H9 (cell line): Measurements from ENCODE around the gene C1QTNF1. TPM values are rescaled to one million over a fixed set of nuclear protein-coding genes. Genes with fewer than 3 reads are reported as not detected.
A peak's percentile ranks its signal among the peaks of the same experiment; 100 is the strongest.

ENCODE experiments used
- DNase-seq: peaks from one replicate; pipeline ENCODE4 v3.0.0-alpha.2; 2017
- H2AFZ ChIP-seq: one replicate; pipeline ENCODE4 v1.6.1; 2013; ENCODE audit warnings: mild to moderate bottlenecking, low read length, control low read depth, moderate library complexity
- H2AK5ac ChIP-seq: 2 replicates; pipeline ENCODE4 v1.6.1; 2013; ENCODE audit warnings: low read length, control low read depth, mixed read lengths; ENCODE audit not compliant: insufficient read length
- H2BK120ac ChIP-seq: one replicate; pipeline ENCODE4 v1.6.1; 2013; ENCODE audit warnings: low read depth, mild to moderate bottlenecking, low read length, control low read depth, inconsistent platforms; ENCODE audit not compliant: poor library complexity, severe bottlenecking
- H2BK12ac ChIP-seq: 2 replicates; pipeline ENCODE4 v1.6.1; 2013; ENCODE audit warnings: low read length, control low read depth, mixed read lengths, low read depth; ENCODE audit not compliant: insufficient read length
- H2BK15ac ChIP-seq: 2 replicates; pipeline ENCODE4 v1.6.1; 2013; ENCODE audit warnings: low read depth, low read length, control low read depth
- H2BK20ac ChIP-seq: one replicate; pipeline ENCODE4 v1.6.1; 2013; ENCODE audit warnings: low read depth, mild to moderate bottlenecking, low read length, control low read depth, inconsistent platforms; ENCODE audit not compliant: poor library complexity, severe bottlenecking
- H2BK5ac ChIP-seq: 2 replicates; pipeline ENCODE4 v1.6.1; 2013; ENCODE audit warnings: low read length, control low read depth, mixed read lengths; ENCODE audit not compliant: insufficient read length
- H3K14ac ChIP-seq: 2 replicates; pipeline ENCODE4 v1.6.1; 2013; ENCODE audit warnings: low read length, control low read depth; ENCODE audit not compliant: insufficient read depth
- H3K18ac ChIP-seq: 2 replicates; pipeline ENCODE4 v1.6.1; 2013; ENCODE audit warnings: low read depth, mild to moderate bottlenecking, mixed read lengths, low read length, control low read depth; ENCODE audit not compliant: insufficient read length
- H3K23ac ChIP-seq: 2 replicates; pipeline ENCODE4 v1.6.1; 2013; ENCODE audit warnings: low read length, control low read depth, mixed read lengths, low read depth; ENCODE audit not compliant: insufficient read length
- H3K23me2 ChIP-seq: 2 replicates; pipeline ENCODE4 v1.6.1; 2013; ENCODE audit warnings: low read depth, mild to moderate bottlenecking, mixed read lengths, low read length, control low read depth; ENCODE audit not compliant: insufficient read length, poor library complexity, severe bottlenecking
- H3K27ac ChIP-seq: 2 replicates; pipeline ENCODE4 v1.5.1; 2013; ENCODE audit warnings: low read length, control low read depth, mixed read lengths, low read depth; ENCODE audit not compliant: insufficient read length
- H3K27me3 ChIP-seq: 2 replicates; pipeline ENCODE4 v1.6.1; 2013; ENCODE audit warnings: low read length, control low read depth, inconsistent platforms; ENCODE audit not compliant: insufficient read depth
- H3K4ac ChIP-seq: 2 replicates; pipeline ENCODE4 v1.6.1; 2013; ENCODE audit warnings: low read depth, mild to moderate bottlenecking, control low read depth, inconsistent platforms, low read length, moderate library complexity
- H3K4me1 ChIP-seq: 2 replicates; pipeline ENCODE4 v1.6.1; 2013; ENCODE audit warnings: low read length, control low read depth, inconsistent platforms; ENCODE audit not compliant: insufficient read depth
- H3K4me2 ChIP-seq: 2 replicates; pipeline ENCODE4 v1.6.1; 2013; ENCODE audit warnings: low read length, control low read depth, mixed read lengths; ENCODE audit not compliant: insufficient read length, insufficient read depth
- H3K56ac ChIP-seq: 2 replicates; pipeline ENCODE4 v1.6.1; 2013; ENCODE audit warnings: low read depth, mild to moderate bottlenecking, mixed read lengths, low read length, control low read depth; ENCODE audit not compliant: insufficient read length
- H3K79me1 ChIP-seq: 2 replicates; pipeline ENCODE4 v1.6.1; 2013; ENCODE audit warnings: low read depth, mild to moderate bottlenecking, moderate library complexity, low read length, control low read depth, inconsistent platforms; ENCODE audit not compliant: insufficient read depth, poor library complexity, severe bottlenecking
- H3K79me2 ChIP-seq: 2 replicates; pipeline ENCODE4 v1.6.1; 2013; ENCODE audit warnings: low read length, control low read depth, inconsistent platforms; ENCODE audit not compliant: insufficient read depth
- H3K9ac ChIP-seq: 2 replicates; pipeline ENCODE4 v1.6.1; 2013; ENCODE audit warnings: low read length, control low read depth, mixed read lengths; ENCODE audit not compliant: insufficient read length; ENCODE audit errors: extremely low read depth
- H3K9me3 ChIP-seq: one replicate; pipeline ENCODE4 v1.6.1; 2013; ENCODE audit warnings: low read depth, low read length, inconsistent platforms; ENCODE audit not compliant: control insufficient read depth
- H3T11ph ChIP-seq: one replicate; pipeline ENCODE4 v1.6.1; 2013; ENCODE audit warnings: mild to moderate bottlenecking, low read length, control low read depth, inconsistent platforms
- H4K20me1 ChIP-seq: one replicate; pipeline ENCODE4 v1.6.1; 2013; ENCODE audit not compliant: control insufficient read depth, insufficient read length, insufficient read depth
- H4K5ac ChIP-seq: 2 replicates; pipeline ENCODE4 v1.6.1; 2013; ENCODE audit warnings: low read depth, mild to moderate bottlenecking, mixed read lengths, low read length, control low read depth; ENCODE audit not compliant: insufficient read length
- H4K8ac ChIP-seq: replicated peaks from 2 replicates; pipeline ENCODE4 v1.6.1; 2013; ENCODE audit warnings: low read length, control low read depth, mixed read lengths, low read depth; ENCODE audit not compliant: insufficient read length
- H4K91ac ChIP-seq: 2 replicates; pipeline ENCODE4 v1.6.1; 2013; ENCODE audit warnings: low read depth, mild to moderate bottlenecking, moderate library complexity, mixed read lengths, low read length, control low read depth; ENCODE audit not compliant: insufficient read length
- H3K27ac Mint-ChIP-seq, 3 experiments: 2 replicates in 2 of 3; 3 replicates in 1 of 3; pipeline ENCODE4 v1.8.0; 2020 to 2021; ENCODE audit warnings: mixed read lengths in 3 of 3, mild to moderate bottlenecking in 1 of 3, moderate library complexity in 1 of 3
- H3K27me3 Mint-ChIP-seq: 2 replicates; pipeline ENCODE4 v1.8.0; 2021; ENCODE audit warnings: low read depth, mild to moderate bottlenecking, moderate library complexity, mixed read lengths
- H3K36me3 Mint-ChIP-seq, 3 experiments: 2 replicates in 2 of 3; 3 replicates in 1 of 3; pipeline ENCODE4 v1.8.0; 2020 to 2021; ENCODE audit warnings: low read depth in 3 of 3, mixed read lengths in 3 of 3; ENCODE audit not compliant: insufficient read depth in 1 of 3
- H3K4me1 Mint-ChIP-seq, 2 experiments: 2 replicates each; pipeline ENCODE4 v1.8.0; 2020; ENCODE audit warnings: mixed read lengths in 2 of 2
- H3K4me3 Mint-ChIP-seq, 2 experiments: 2 replicates in 1 of 2; 3 replicates in 1 of 2; pipeline ENCODE4 v1.8.0; 2020 to 2021; ENCODE audit warnings: mild to moderate bottlenecking in 2 of 2, mixed read lengths in 2 of 2, moderate library complexity in 1 of 2
- H3K9me3 Mint-ChIP-seq, 2 experiments: 2 replicates in 1 of 2; 3 replicates in 1 of 2; pipeline ENCODE4 v1.8.0; 2020; ENCODE audit warnings: mild to moderate bottlenecking in 2 of 2, mixed read lengths in 2 of 2, moderate library complexity in 1 of 2
- WGBS: extraction: QIAGEN DNeasy Blood & Tissue Kit; methylation state at CpG from one replicate; pipeline ENCODE4 v1.1.7; 2013; ENCODE audit warnings: missing lambda C conversion rate, low lambda C conversion rate, mixed read lengths; ENCODE audit not compliant: insufficient read length; ENCODE audit errors: extremely low coverage; 5-methylcytosine and 5-hydroxymethylcytosine counted together
- total RNA-seq: library from RNA; stranded (reverse); gene quantifications from 2 replicates; pipeline ENCODE4 v1.2.1, GENCODE V29; 2021
- TF ChIP-seq, protein P1 (sequence below): fragments of 200-600 bp; sonication (generic); conservative IDR thresholded peaks from 3 replicates; pipeline ENCODE4 v1.8.0; 2021; ENCODE audit warnings: antibody characterized with exemption, mild to moderate bottlenecking

The C1QTNF1 gene
- total RNA-seq, 1 experiment from 2014 or later, result 0.96 TPM

DNA sequence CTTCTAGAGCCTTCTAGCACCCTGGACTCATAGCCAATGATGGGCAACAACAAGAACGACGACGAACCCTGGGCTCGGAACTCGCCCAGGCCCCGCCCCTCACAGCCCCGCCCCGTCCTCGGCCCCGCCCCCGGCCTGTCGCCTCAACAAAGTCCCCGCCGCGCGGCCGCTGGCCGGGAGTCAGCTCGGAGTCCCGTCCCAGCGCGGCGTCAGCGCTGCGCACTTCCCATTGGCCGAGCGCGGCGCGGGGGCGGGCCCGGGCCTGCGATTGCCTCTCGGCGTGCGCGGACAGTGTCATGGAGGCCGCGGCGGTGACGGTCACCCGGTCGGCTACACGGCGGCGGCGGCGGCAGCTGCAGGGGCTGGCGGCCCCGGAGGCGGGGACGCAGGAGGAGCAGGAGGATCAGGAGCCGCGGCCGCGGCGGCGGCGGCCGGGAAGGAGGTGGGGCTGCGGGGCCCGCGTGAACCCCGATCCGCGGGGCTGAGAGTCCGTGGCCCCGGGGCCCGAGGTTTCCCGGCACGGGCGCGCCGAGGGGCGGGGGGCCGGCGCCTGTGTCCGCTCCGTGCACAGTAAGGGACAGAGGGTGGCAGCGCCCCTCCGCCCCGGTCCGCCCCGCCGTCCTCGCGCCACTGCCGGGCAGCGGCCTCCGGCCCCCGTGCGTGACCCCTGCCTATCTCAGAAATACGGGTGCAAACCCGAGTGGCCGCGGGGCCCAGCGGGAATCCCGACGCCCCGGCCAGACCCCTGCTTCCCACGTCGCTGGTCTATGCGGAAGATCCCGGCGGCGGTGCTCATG is 50.9 kb downstream of the C1QTNF1 start, which contains the start of gene ENGASE:
Gene ENGASE, plus strand, starts transcription at position 176 of the 797 bp plus-strand sequence. Its CDS starts 121 bp downstream, at position 297.
- Mint-ChIP-seq H3K4me3 (peak within 1 kb of the TSS; percentile 77 to 88), H3K27ac (no peak within 1 kb of the TSS), H3K4me1 (peaks cover 8% of the 10 kb centered on the region in 2 experiments), H3K36me3 (peaks cover 0 to 18% (median 15%) of the 10 kb centered on the region in 3 experiments; a peak in 6 of 7 replicates), H3K9me3 (no peaks in the 10 kb centered on the region), H3K27me3 (peaks cover 33% of the 10 kb centered on the region)
- no peak within 1 kb of the TSS for H2BK20ac ChIP-seq
- H2AFZ ChIP-seq, result no peak within 1 kb of the TSS
- no peaks in the 10 kb centered on the region for H3K79me2 ChIP-seq
- no peak within 1 kb of the TSS for H3K27ac ChIP-seq
- TF ChIP-seq, protein P1, sequence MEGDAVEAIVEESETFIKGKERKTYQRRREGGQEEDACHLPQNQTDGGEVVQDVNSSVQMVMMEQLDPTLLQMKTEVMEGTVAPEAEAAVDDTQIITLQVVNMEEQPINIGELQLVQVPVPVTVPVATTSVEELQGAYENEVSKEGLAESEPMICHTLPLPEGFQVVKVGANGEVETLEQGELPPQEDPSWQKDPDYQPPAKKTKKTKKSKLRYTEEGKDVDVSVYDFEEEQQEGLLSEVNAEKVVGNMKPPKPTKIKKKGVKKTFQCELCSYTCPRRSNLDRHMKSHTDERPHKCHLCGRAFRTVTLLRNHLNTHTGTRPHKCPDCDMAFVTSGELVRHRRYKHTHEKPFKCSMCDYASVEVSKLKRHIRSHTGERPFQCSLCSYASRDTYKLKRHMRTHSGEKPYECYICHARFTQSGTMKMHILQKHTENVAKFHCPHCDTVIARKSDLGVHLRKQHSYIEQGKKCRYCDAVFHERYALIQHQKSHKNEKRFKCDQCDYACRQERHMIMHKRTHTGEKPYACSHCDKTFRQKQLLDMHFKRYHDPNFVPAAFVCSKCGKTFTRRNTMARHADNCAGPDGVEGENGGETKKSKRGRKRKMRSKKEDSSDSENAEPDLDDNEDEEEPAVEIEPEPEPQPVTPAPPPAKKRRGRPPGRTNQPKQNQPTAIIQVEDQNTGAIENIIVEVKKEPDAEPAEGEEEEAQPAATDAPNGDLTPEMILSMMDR, result no peak
- H4K91ac ChIP-seq, result no peak within 1 kb of the TSS
- H2BK120ac ChIP-seq, result no peak within 1 kb of the TSS
- H3K23ac ChIP-seq, result no peak within 1 kb of the TSS
- no peak within 1 kb of the TSS for H3K18ac ChIP-seq
- H3T11ph ChIP-seq, result no peak within 1 kb of the TSS
- H4K8ac ChIP-seq, result no peak within 1 kb of the TSS
- H3K9ac ChIP-seq, result no peak within 1 kb of the TSS
- H3K56ac ChIP-seq, result no peak within 1 kb of the TSS
- peak; percentile 98 for DNase-seq
- no peak within 1 kb of the TSS for H2BK5ac ChIP-seq
- H3K79me1 ChIP-seq, result no peaks in the 10 kb centered on the region
- no peak within 1 kb of the TSS for H4K5ac ChIP-seq
- no peak within 1 kb of the TSS for H2AK5ac ChIP-seq
- no peaks in the 10 kb centered on the region for H4K20me1 ChIP-seq
- no CpG with 5 or more reads among the region's 106 CpGs for WGBS
- peak within 1 kb of the TSS; percentile 29 for H3K4me2 ChIP-seq
- no peak within 1 kb of the TSS for H3K4ac ChIP-seq
- no peaks in the 10 kb centered on the region for H3K9me3 ChIP-seq
- no peaks in the 10 kb centered on the region for H3K4me1 ChIP-seq
- no peaks in the 10 kb centered on the region for H3K23me2 ChIP-seq
- no peaks in the 10 kb centered on the region for H3K27me3 ChIP-seq
- H2BK15ac ChIP-seq, result no peak within 1 kb of the TSS
- H2BK12ac ChIP-seq, result no peak within 1 kb of the TSS
- no peak within 1 kb of the TSS for H3K14ac ChIP-seq
